HG03558 (cell line): Measurements from ENCODE around the gene GBF1.

Experiments
- ATAC-seq: cut with Tn5 transposase; IDR thresholded peaks from one replicate; pipeline ENCODE4 v1.9.1; 2021; ENCODE audit warnings: moderate number of reproducible peaks; ENCODE audit not compliant: unreplicated experiment; ENCODE audit errors: extremely low read depth

GBF1 gene

DNA sequence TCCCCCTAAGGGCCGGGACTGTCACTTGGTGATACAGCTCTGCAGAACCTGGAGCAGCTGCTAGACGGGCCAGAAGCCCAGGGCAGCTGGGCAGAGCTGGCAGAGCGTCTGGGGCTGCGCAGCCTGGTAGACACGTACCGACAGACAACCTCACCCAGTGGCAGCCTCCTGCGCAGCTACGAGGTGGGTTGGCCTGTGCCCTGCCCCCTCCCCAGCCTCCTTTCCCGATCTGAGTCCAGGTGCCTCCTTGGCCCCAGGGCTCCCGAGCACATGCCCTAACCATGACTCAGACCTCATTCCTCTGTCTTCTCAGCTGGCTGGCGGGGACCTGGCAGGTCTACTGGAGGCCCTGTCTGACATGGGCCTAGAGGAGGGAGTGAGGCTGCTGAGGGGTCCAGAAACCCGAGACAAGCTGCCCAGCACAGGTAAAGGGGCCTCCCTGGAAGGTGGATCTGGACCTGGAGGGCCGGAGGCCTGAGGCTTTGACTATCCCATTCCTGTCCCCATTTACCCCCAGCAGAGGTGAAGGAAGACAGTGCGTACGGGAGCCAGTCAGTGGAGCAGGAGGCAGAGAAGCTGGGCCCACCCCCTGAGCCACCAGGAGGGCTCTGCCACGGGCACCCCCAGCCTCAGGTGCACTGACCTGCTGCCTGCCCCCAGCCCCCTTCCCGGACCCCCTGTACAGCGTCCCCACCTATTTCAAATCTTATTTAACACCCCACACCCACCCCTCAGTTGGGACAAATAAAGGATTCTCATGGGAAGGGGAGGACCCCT, 156.6 kb downstream of the GBF1 start:
- ATAC-seq: no peak

- no peak for ATAC-seq
Measured at GRCh38 chr10:102402512-102402896, 157.2 kb downstream of the GBF1 start.

- ATAC-seq: no peak
Measured at GRCh38 chr10:102403115-102403514, 157.8 kb downstream of the GBF1 start.

GRCh38 chr10:102404361-102405107, 159.2 kb downstream of the GBF1 start:
- no peak for ATAC-seq

DNA sequence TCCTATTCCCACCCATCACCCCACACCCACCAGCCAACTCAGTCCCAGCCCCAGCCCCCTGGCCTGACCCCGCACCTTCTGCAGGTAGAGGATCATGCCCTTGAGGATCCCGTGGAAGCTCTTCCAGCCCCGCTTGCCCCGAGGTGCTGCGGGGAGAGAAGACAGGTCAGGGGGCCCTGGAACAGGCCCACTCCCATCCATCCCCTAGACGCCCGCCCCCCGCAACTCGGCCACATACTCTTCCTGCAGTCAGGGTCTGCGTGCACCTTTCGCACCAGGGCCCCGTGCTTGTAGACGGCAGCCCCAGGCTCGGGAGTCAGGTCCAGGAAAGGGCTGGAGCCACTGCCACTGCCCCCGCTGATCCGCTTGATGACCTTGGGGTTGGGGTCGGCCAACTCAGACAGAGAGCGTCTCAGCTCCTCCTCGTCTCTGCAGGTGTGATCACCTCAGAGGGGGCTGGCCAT, 159.8 kb downstream of the GBF1 start:
- ATAC-seq: no peak

DNA sequence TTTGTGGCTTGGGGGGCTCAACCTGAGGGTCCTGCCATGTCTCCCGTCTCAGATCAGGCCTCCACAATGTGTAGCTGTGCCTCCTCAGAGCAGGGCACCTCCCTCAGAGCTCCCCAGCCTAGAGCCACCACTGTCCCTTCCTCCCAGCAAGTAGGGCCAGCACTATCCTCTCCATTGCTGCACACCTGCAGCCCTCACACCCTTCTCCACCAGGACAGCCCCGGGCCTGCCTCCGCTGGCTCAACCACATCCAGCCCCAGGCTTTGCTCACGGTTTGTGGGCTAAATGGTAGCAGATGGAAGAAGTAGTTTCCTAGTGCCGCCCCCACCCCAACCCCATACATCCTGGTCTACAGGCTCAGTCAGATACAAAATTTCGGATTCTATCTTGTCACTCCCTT, 160.3 kb downstream of the GBF1 start:
- no peak for ATAC-seq

DNA sequence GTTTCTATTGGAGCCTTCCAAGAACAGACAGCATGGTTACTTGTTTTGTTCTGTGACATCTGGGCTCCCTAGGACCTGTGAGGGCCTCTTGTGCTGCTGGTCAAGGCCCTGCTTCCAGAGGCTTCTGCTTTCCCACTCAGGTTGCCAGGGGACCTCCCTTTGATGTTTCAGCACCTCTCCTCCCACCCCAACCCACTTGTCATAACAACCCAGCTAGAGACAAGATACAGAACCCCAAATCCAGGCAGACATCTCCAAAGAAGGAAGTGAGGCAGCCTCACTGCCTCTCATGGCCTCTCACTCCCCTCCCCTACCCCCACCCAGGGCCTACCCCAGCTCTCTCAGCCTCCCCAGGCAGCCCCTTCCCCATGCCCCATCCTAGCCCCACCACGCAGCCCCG, 161.5 kb downstream of the GBF1 start:
- ATAC-seq: no peak

- ATAC-seq: no peak
Measured at GRCh38 chr10:102407425-102408130, 162.2 kb downstream of the GBF1 start.

DNA sequence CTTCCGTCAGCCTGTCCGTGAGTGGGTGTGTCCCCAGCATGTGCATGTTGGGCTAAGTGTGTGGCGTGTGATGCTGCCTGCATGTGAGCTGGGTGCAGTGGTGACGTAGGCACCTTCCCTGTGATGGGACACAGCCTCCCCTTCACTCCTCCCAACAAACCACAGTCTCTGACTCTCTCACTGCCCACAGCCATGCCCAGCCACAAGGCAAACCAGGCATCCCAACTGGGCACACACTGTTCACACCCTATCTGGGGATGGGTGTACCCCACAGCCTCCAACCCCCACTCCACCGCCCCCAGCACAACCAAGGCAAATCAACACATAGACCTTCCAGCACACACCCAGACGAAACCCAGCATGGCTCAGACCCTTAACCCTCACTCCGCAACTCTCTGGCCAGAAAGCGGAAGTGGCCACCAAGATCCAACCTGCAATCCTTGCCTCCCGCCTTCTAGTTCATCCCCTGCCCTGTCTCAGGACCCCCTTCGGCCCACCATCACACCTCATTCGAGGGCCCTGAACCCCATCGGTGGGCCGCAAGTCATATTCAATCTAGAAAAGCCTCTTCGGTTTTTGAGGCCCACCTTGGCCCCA, 162.9 kb downstream of the GBF1 start:
- ATAC-seq: no peak

- no peak for ATAC-seq
Measured at GRCh38 chr10:102408728-102409603, 163.6 kb downstream of the GBF1 start.

GRCh38 chr10:102409604-102410428, 164.5 kb downstream of the GBF1 start:
- no peak for ATAC-seq

- no peak for ATAC-seq
Measured at GRCh38 chr10:102410429-102411073, 165.2 kb downstream of the GBF1 start.

DNA sequence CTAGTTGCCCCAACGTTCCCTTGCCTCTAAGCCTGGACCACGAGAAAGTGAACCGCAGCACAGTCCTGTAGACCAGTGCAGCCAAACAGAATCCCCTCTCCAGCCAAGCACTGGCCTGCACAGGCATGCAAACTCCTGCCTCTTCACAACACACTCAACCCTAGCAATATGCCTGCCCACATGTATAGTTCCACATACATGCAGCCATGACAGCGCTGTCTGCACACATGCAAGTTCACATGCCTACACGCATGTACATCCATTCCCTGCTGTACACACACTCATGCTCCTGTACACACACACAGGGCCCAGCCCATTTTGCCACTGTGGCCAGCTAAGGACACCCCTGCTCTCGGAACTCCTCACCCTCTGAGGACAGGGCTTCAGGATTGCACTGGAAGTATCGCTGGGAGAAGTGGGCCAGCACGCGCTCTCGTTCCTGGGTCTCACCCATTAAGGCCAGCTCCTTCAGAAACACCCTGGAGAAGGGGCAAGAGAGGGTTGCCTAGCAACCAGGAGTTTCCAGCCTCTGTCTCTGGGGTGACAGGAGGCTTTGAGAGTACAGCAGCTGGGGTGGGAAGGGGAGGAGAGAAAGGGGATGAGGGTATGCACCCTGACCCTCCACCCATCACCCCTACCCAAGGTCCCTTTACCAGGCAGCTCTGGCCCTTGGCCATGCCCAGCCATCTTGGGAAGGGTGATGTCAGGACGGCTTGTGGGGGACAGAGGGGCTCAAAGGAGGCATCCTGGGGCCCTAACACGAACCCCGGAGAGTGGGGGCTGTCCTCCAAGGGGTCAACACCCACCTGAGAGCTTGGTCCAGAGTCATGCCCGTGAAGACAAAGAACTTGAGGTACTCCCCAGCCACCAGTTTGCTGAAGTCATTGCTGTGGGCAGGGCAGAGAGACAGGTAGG, 166.3 kb downstream of the GBF1 start:
- ATAC-seq: no peak

DNA sequence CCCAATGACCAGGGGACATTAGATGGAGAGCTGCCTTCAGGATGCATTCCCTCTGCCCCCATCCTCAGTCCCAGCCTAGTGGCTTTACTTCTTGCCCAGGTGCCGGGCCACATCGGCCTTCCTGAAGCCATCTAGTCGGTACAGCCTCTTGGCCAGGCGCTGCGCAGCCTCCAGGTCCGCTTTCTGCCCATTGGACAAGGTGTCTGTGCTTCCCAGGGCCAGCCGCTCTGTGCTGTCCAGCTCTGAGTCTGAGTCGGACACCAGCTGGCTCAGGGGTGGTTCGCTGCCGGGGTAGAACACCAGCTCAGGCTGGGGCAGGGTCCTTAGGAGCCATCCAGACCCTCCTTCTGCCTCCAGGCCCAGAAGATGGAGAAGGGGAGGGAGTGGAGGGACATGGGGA, 167.0 kb downstream of the GBF1 start:
- no peak for ATAC-seq

GRCh38 chr10:102413053-102413705, 167.8 kb downstream of the GBF1 start:
- ATAC-seq: no peak

DNA sequence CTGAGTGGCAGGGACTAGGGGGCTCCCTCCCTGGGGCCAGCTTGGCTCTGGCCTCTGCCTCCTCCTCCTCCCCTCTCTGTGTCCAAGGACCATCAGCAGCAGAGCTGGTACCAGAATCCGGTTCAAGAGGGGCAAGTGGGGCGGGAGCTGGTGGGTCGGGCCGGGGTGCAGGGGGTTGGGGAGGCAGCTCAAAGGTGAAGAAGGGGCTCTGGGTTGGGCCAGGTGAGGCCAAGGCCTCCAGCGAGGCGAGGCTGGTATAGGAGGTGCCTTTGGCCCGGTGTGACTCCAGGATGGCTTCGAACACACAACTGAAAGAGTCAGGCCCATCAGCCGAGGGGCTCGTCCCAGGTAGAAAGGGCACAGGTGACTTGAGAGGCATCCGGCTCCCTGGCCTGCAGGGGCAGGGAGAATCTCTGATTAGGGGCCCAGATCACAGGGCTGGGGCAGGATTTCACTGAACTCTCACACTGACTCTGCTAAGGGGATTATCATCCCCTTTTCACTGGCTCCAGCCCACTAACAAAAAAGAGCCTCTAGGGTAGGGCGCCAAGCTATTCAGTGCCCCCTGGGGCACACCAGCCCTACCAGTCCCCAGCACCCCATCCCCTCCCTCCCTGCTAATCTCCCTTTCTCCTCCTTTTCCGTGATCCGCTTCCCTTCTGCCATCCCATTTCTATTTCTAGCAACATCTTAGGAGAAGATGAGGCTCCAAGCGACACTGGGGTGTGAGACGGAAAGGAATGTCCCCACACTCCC, 168.7 kb downstream of the GBF1 start:
- no peak for ATAC-seq
